ENCODE results near the gene RALGAPA2.

Gene RALGAPA2

GRCh38 chr20:20571068-20571780, 141.2 kb downstream of the RALGAPA2 start:
- TF ChIP-seq CTCF (conservative IDR thresholded peaks at IDR 0.05; ENCODE audit: control insufficient read depth, insufficient read depth, low read depth, low read length): no peak
- no peak overlapping the region for H3K4me3 ChIP-seq (ENCODE audit: control insufficient read depth, low read depth, low read length)
- DNase-seq (ENCODE audit: low read depth): no peak

- TF ChIP-seq CTCF (conservative IDR thresholded peaks at IDR 0.05; ENCODE audit: control insufficient read depth, insufficient read depth, low read depth, low read length): peak; percentile 77
- DNase-seq (ENCODE audit: low read depth): peak; percentile 58
- H3K4me3 ChIP-seq (ENCODE audit: control insufficient read depth, low read depth, low read length): no peak overlapping the region
These were observed 143.7 kb downstream of the RALGAPA2 start for GRCh38 chr20:20568604-20569205.

GRCh38 chr20:20567712-20568111, 144.7 kb downstream of the RALGAPA2 start:
- TF ChIP-seq CTCF (conservative IDR thresholded peaks at IDR 0.05; ENCODE audit: control insufficient read depth, insufficient read depth, low read depth, low read length): no peak
- no peak for DNase-seq (ENCODE audit: low read depth)
- no peak overlapping the region for H3K4me3 ChIP-seq (ENCODE audit: control insufficient read depth, low read depth, low read length)

- no peak for TF ChIP-seq CTCF (conservative IDR thresholded peaks at IDR 0.05; ENCODE audit: control insufficient read depth, insufficient read depth, low read depth, low read length)
- no peak for DNase-seq (ENCODE audit: low read depth)
- H3K4me3 ChIP-seq (ENCODE audit: control insufficient read depth, low read depth, low read length): no peak overlapping the region
These were observed 145.9 kb downstream of the RALGAPA2 start for GRCh38 chr20:20566516-20566915.

GRCh38 chr20:20564279-20564678, 148.2 kb downstream of the RALGAPA2 start:
- H3K4me3 ChIP-seq (ENCODE audit: control insufficient read depth, low read depth, low read length): no peak overlapping the region
- no peak for TF ChIP-seq CTCF (conservative IDR thresholded peaks at IDR 0.05; ENCODE audit: control insufficient read depth, insufficient read depth, low read depth, low read length)
- DNase-seq (ENCODE audit: low read depth): no peak

GRCh38 chr20:20562507-20562906, 149.9 kb downstream of the RALGAPA2 start:
- DNase-seq (ENCODE audit: low read depth): no peak
- no peak for TF ChIP-seq CTCF (conservative IDR thresholded peaks at IDR 0.05; ENCODE audit: control insufficient read depth, insufficient read depth, low read depth, low read length)
- no peak overlapping the region for H3K4me3 ChIP-seq (ENCODE audit: control insufficient read depth, low read depth, low read length)

Measured in fibroblast of mammary gland (primary cell).